K562 (cell line): ENCODE data around the gene IGF2R.

Experiments
- EZH2 ChIP-seq: IDR thresholded peaks from 2 replicates; pipeline ENCODE4 v1.6.1; 2012; ENCODE audit warnings: low read depth, mild to moderate bottlenecking, inconsistent platforms, low read length, borderline replicate concordance
- KAT7 ChIP-seq: sonication (generic); formaldehyde crosslinking; IDR thresholded peaks from 2 replicates; pipeline ENCODE4 v1.8.0; 2022; ENCODE audit warnings: missing genetic modification reagents, mild to moderate bottlenecking, borderline replicate concordance
- MED1 ChIP-seq: sonication (generic); formaldehyde crosslinking; IDR thresholded peaks from 2 replicates; pipeline ENCODE4 v1.8.1; 2023; ENCODE audit warnings: missing genetic modification reagents, borderline replicate concordance
- NR2C1 ChIP-seq, 2 experiments: fragments of 450-650 bp; IDR thresholded peaks; 2 replicates each; pipeline ENCODE4 v1.6.1; 2017; ENCODE audit warnings: mild to moderate bottlenecking in 2 of 2, antibody characterized with exemption in 1 of 2, inconsistent platforms in 1 of 2, missing compliant biosample characterization in 1 of 2, missing genetic modification characterization in 1 of 2
- PCBP1 ChIP-seq: fragments of 200-400 bp; formaldehyde crosslinking; IDR thresholded peaks from 2 replicates; pipeline ENCODE4 v1.6.1; 2018; ENCODE audit warnings: mild to moderate bottlenecking, low read depth, low read length; ENCODE audit not compliant: poor library complexity, severe bottlenecking
- POLR2A ChIP-seq: fragments of 450-650 bp; conservative IDR thresholded peaks from 2 replicates; pipeline ENCODE4 v1.6.1; 2016
- PRPF4 ChIP-seq: fragments of 200-400 bp; formaldehyde crosslinking; IDR thresholded peaks from one replicate; pipeline ENCODE4 v1.6.1; 2017; ENCODE audit warnings: low read length, low read depth, mild to moderate bottlenecking; ENCODE audit not compliant: insufficient read depth, poor library complexity, severe bottlenecking
- ZNF766 ChIP-seq: fragments of 200-800 bp; sonication (Bioruptor generic); conservative IDR thresholded peaks from 2 replicates; pipeline ENCODE4 v1.6.1; 2016; ENCODE audit warnings: missing genetic modification characterization, missing compliant biosample characterization
- ZNF77 ChIP-seq: fragments of 250-450 bp; sonication (Bioruptor Pico); IDR thresholded peaks from 2 replicates; pipeline ENCODE4 v1.5.0; 2020
- TF ChIP-seq, protein P1 (sequence below), 2 experiments: fragments of 450-650 bp; formaldehyde crosslinking in 1 of 2; IDR thresholded peaks; 2 replicates each; pipeline versions ENCODE4 v1.4.0 to v1.6.1; 2014 to 2020; ENCODE audit warnings: mild to moderate bottlenecking in 2 of 2, borderline replicate concordance in 1 of 2, low read depth in 1 of 2
- TF ChIP-seq, protein P2 (sequence below): sonication (generic); formaldehyde crosslinking; IDR thresholded peaks from 2 replicates; pipeline ENCODE4 v1.9.0; 2022; ENCODE audit warnings: mild to moderate bottlenecking, missing genetic modification reagents
- TF ChIP-seq, protein P3 (sequence below): fragments of 250-450 bp; sonication (Bioruptor Pico); IDR thresholded peaks from 2 replicates; pipeline ENCODE4 v1.8.0; 2021; ENCODE audit warnings: moderate library complexity, mild to moderate bottlenecking, inconsistent platforms
- TF ChIP-seq, protein P4 (sequence below), 2 experiments: fragments of 450-650 bp; IDR thresholded peaks; 2 replicates each; pipeline ENCODE4 v1.6.1; 2016

DNA sequence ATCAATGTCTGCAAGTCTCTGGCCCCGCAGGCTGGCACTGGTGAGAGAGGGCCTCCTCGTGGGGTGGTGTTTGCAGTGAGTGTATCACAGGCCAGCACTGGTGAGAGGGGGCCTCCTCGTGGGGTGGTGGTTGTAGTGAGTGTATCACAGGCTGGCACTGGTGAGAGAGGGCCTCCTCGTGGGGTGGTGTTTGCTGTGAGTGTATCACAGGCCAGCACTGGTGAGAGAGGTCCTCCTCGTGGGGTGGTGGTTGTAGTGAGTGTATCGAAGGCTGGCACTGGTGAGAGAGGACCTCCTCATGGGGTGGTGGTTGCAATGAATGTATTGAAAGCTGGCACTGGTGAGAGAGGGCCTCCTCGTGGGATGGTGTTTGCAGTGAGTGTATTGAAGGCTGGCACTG lies 99.5 kb downstream of the IGF2R start:
- TF ChIP-seq, protein P1, sequence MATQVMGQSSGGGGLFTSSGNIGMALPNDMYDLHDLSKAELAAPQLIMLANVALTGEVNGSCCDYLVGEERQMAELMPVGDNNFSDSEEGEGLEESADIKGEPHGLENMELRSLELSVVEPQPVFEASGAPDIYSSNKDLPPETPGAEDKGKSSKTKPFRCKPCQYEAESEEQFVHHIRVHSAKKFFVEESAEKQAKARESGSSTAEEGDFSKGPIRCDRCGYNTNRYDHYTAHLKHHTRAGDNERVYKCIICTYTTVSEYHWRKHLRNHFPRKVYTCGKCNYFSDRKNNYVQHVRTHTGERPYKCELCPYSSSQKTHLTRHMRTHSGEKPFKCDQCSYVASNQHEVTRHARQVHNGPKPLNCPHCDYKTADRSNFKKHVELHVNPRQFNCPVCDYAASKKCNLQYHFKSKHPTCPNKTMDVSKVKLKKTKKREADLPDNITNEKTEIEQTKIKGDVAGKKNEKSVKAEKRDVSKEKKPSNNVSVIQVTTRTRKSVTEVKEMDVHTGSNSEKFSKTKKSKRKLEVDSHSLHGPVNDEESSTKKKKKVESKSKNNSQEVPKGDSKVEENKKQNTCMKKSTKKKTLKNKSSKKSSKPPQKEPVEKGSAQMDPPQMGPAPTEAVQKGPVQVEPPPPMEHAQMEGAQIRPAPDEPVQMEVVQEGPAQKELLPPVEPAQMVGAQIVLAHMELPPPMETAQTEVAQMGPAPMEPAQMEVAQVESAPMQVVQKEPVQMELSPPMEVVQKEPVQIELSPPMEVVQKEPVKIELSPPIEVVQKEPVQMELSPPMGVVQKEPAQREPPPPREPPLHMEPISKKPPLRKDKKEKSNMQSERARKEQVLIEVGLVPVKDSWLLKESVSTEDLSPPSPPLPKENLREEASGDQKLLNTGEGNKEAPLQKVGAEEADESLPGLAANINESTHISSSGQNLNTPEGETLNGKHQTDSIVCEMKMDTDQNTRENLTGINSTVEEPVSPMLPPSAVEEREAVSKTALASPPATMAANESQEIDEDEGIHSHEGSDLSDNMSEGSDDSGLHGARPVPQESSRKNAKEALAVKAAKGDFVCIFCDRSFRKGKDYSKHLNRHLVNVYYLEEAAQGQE (IDR thresholded peaks at IDR 0.05; ENCODE audit: borderline replicate concordance) = no peak
- TF ChIP-seq, protein P1 (CRISPR knock-in tag; IDR thresholded peaks at IDR 0.05; ENCODE audit: low read depth) = no peak
- TF ChIP-seq PCBP1 (no peak), PRPF4 (no peak), POLR2A (no peak), ZNF766 (CRISPR knock-in tag) (no peak), EZH2 (no peak), NR2C1 (IDR thresholded peaks at IDR 0.05) (no peak), NR2C1 (tag; IDR thresholded peaks at IDR 0.05) (no peak), ZNF77 (CRISPR knock-in tag) (no peak), KAT7 (CRISPR knock-in tag) (no peak), MED1 (CRISPR knock-in tag) (no peak)
- TF ChIP-seq, protein P2, sequence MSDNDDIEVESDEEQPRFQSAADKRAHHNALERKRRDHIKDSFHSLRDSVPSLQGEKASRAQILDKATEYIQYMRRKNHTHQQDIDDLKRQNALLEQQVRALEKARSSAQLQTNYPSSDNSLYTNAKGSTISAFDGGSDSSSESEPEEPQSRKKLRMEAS (CRISPR knock-in tag) = no peak
- TF ChIP-seq, protein P3, sequence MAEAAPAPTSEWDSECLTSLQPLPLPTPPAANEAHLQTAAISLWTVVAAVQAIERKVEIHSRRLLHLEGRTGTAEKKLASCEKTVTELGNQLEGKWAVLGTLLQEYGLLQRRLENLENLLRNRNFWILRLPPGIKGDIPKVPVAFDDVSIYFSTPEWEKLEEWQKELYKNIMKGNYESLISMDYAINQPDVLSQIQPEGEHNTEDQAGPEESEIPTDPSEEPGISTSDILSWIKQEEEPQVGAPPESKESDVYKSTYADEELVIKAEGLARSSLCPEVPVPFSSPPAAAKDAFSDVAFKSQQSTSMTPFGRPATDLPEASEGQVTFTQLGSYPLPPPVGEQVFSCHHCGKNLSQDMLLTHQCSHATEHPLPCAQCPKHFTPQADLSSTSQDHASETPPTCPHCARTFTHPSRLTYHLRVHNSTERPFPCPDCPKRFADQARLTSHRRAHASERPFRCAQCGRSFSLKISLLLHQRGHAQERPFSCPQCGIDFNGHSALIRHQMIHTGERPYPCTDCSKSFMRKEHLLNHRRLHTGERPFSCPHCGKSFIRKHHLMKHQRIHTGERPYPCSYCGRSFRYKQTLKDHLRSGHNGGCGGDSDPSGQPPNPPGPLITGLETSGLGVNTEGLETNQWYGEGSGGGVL (CRISPR knock-in tag) = no peak
- TF ChIP-seq, protein P4, sequence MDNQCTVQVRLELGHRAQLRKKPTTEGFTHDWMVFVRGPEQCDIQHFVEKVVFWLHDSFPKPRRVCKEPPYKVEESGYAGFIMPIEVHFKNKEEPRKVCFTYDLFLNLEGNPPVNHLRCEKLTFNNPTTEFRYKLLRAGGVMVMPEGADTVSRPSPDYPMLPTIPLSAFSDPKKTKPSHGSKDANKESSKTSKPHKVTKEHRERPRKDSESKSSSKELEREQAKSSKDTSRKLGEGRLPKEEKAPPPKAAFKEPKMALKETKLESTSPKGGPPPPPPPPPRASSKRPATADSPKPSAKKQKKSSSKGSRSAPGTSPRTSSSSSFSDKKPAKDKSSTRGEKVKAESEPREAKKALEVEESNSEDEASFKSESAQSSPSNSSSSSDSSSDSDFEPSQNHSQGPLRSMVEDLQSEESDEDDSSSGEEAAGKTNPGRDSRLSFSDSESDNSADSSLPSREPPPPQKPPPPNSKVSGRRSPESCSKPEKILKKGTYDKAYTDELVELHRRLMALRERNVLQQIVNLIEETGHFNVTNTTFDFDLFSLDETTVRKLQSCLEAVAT (IDR thresholded peaks at IDR 0.05) = no peak
